Fibroblast of lung (primary cell): ENCODE data around the gene TNFRSF11A. TPM values are rescaled to one million over a fixed set of nuclear protein-coding genes. Genes with fewer than 3 reads are reported as not detected.

Experiments
- DNase-seq, 2 donors: peaks; one replicate each; pipeline versions ENCODE4 v3.0.0 to v3.0.0-alpha.2; 2010; ENCODE audit warnings: low read depth in 2 of 2
- H2AFZ ChIP-seq: 2 replicates; pipeline ENCODE4 v1.5.1; 2012; ENCODE audit warnings: low read length, control low read depth, inconsistent platforms
- H3K27ac ChIP-seq: 2 replicates; pipeline ENCODE4 v1.5.1; 2011; ENCODE audit warnings: low read length, control low read depth; ENCODE audit not compliant: insufficient read depth
- H3K27me3 ChIP-seq: 2 replicates; pipeline ENCODE4 v1.5.1; 2011; ENCODE audit warnings: mild to moderate bottlenecking, low read length; ENCODE audit not compliant: control insufficient read depth, insufficient read depth
- H3K36me3 ChIP-seq: 2 replicates; pipeline ENCODE4 v1.5.1; 2011; ENCODE audit warnings: low read length; ENCODE audit not compliant: control insufficient read depth, insufficient read depth
- H3K4me1 ChIP-seq: 2 replicates; pipeline ENCODE4 v1.5.1; 2011; ENCODE audit warnings: low read length; ENCODE audit not compliant: control insufficient read depth, insufficient read depth; ENCODE audit errors: extremely low read depth
- H3K4me2 ChIP-seq: 2 replicates; pipeline ENCODE4 v1.5.1; 2011; ENCODE audit warnings: low read length, control low read depth; ENCODE audit not compliant: insufficient read depth; ENCODE audit errors: extremely low read depth
- H3K4me3 ChIP-seq, 4 experiments: fragments of 200-600 bp in 1 of 4; sonication (generic) in 1 of 4; replicated peaks in 1 of 4; 2 replicates each; pipeline ENCODE4 v1.5.1; 2011 to 2016; ENCODE audit warnings: low read length in 4 of 4, low read depth in 3 of 4, mild to moderate bottlenecking in 3 of 4, control low read depth in 2 of 4, inconsistent platforms in 1 of 4, mixed read lengths in 1 of 4; ENCODE audit not compliant: insufficient read depth in 1 of 4; ENCODE audit errors: control extremely low read depth in 1 of 4
- H3K79me2 ChIP-seq: 2 replicates; pipeline ENCODE4 v1.5.1; 2012; ENCODE audit warnings: mild to moderate bottlenecking, low read length, inconsistent platforms; ENCODE audit not compliant: control insufficient read depth, insufficient read depth
- H3K9ac ChIP-seq: 2 replicates; pipeline ENCODE4 v1.5.1; 2011; ENCODE audit warnings: mild to moderate bottlenecking, low read length, control low read depth; ENCODE audit not compliant: insufficient read depth
- H3K9me3 ChIP-seq: 2 replicates; pipeline ENCODE4 v1.5.1; 2012; ENCODE audit warnings: low read depth, low read length; ENCODE audit not compliant: control insufficient read depth, insufficient read depth
- H4K20me1 ChIP-seq: 2 replicates; pipeline ENCODE4 v1.5.1; 2011; ENCODE audit warnings: low read length; ENCODE audit not compliant: control insufficient read depth, insufficient read depth; ENCODE audit errors: extremely low read depth
- CTCF ChIP-seq, 2 donors: IDR thresholded peaks in 1 of 2; conservative IDR thresholded peaks in 1 of 2; 1 replicate in 1 of 2; 2 replicates in 1 of 2; pipeline ENCODE4 v1.5.1; 2011 to 2012; ENCODE audit warnings: low read length in 2 of 2, control low read depth in 1 of 2, inconsistent platforms in 1 of 2, low read depth in 1 of 2, mild to moderate bottlenecking in 1 of 2
- EZH2 ChIP-seq: IDR thresholded peaks from 2 replicates; pipeline ENCODE4 v1.5.1; 2012; ENCODE audit warnings: low read length, control low read depth, mild to moderate bottlenecking; ENCODE audit errors: missing control alignments
- polyA plus RNA-seq, 2 donors: library from polyadenylated mRNA; depleted of rRNA in 1 of 2; stranded (reverse) in 1 of 2; unstranded in 1 of 2; fragments of >200 nt; gene quantifications; 2 replicates each; pipeline ENCODE4 v1.2.1, GENCODE V29; 2011 to 2012; ENCODE audit warnings: missing spikeins in 1 of 2
- total RNA-seq: library from RNA; depleted of rRNA; stranded (reverse); fragments of >200 nt; gene quantifications from 2 replicates; pipeline ENCODE4 v1.2.1, GENCODE V29; 2014

TNFRSF11A gene
- total and polyA plus RNA-seq, 2 donors (not counting 1 experiment from before 2014, with no cell fraction given), result 0.11 to 0.66 TPM

DNA sequence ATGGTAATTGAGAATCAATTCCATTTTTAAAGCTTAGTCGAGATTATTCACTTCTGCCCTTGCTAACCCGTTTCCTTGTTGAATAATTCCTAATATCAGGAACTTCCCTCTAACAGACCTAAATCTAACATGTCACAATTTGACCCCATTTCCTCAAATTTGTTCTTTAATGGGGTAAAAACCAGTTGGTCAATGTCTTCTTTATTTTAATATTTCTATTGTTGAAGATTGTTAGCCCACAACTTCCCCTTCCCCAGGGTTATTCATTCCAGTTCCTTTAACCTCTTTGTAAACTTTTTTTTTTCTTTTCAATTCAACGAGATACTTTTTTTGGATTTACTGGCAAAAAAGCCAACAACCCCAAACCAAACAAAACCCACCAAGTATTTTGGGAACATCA, 7.3 kb downstream of the TNFRSF11A start:
- no peak for DNase-seq
- H3K9me3 ChIP-seq, result no peaks in the 10 kb centered on the region
- no peak overlapping the region for H3K4me3 ChIP-seq
- H3K79me2 ChIP-seq, result no peaks in the 10 kb centered on the region
- no peak overlapping the region for H3K9ac ChIP-seq
- no peaks in the 10 kb centered on the region for H3K36me3 ChIP-seq
- H3K4me1 ChIP-seq, result peaks cover 15% of the 10 kb centered on the region
- H3K27ac ChIP-seq, result no peak overlapping the region
- H2AFZ ChIP-seq, result no peak overlapping the region
- TF ChIP-seq EZH2, result no peak
- TF ChIP-seq CTCF (conservative IDR thresholded peaks at IDR 0.05 in 1 of 2, IDR thresholded peaks at IDR 0.05 in 1 of 2; ENCODE audit: low read depth in 1 of 2, low read length in 2 of 2), result no peak
- no peak overlapping the region for H3K4me2 ChIP-seq
- peaks cover under 1% of the 10 kb centered on the region for H4K20me1 ChIP-seq
- H3K27me3 ChIP-seq, result peaks cover 6% of the 10 kb centered on the region

- Histone ChIP-seq H3K9me3 (no peaks in the 10 kb centered on the region), H3K4me1 (peaks cover 15% of the 10 kb centered on the region), H3K27ac (no peak overlapping the region), H3K4me2 (no peak overlapping the region), H3K79me2 (no peaks in the 10 kb centered on the region), H3K27me3 (peaks cover under 1% of the 10 kb centered on the region), H3K9ac (no peak overlapping the region), H3K4me3 (no peak overlapping the region), H2AFZ (no peak overlapping the region), H4K20me1 (no peaks in the 10 kb centered on the region), H3K36me3 (no peaks in the 10 kb centered on the region)
- TF ChIP-seq CTCF (conservative IDR thresholded peaks at IDR 0.05 in 1 of 2, IDR thresholded peaks at IDR 0.05 in 1 of 2; ENCODE audit: low read depth in 1 of 2, low read length in 2 of 2) (no peak), EZH2 (no peak)
- DNase-seq, result no peak
Measured at GRCh38 chr18:62332964-62333695, 8.0 kb downstream of the TNFRSF11A start.

- H3K36me3 ChIP-seq, result no peaks in the 10 kb centered on the region
- no peaks in the 10 kb centered on the region for H3K27me3 ChIP-seq
- no peak overlapping the region for H3K4me2 ChIP-seq
- no peaks in the 10 kb centered on the region for H3K9me3 ChIP-seq
- no peak overlapping the region for H3K4me3 ChIP-seq
- H3K27ac ChIP-seq, result no peak overlapping the region
- DNase-seq, result peak in 1 of 2 donors; percentile 60
- H3K4me1 ChIP-seq, result peaks cover 15% of the 10 kb centered on the region
- no peaks in the 10 kb centered on the region for H3K79me2 ChIP-seq
- H2AFZ ChIP-seq, result no peak overlapping the region
- TF ChIP-seq EZH2 (no peak), CTCF (conservative IDR thresholded peaks at IDR 0.05 in 1 of 2, IDR thresholded peaks at IDR 0.05 in 1 of 2; ENCODE audit: low read depth in 1 of 2, low read length in 2 of 2) (no peak)
- no peaks in the 10 kb centered on the region for H4K20me1 ChIP-seq
- H3K9ac ChIP-seq, result no peak overlapping the region
Measured at GRCh38 chr18:62334120-62334519, 9.0 kb downstream of the TNFRSF11A start.
